ENCODE measurements around the gene HIVEP2. TPM values are rescaled to one million over a fixed set of nuclear protein-coding genes. Genes with fewer than 3 reads are reported as not detected.
A peak's percentile ranks its signal among the peaks of the same experiment; 100 is the strongest.

The HIVEP2 gene
- total and polyA plus RNA-seq, 2 experiments from 2014 or later, result 8.3 to 21.0 TPM

DNA sequence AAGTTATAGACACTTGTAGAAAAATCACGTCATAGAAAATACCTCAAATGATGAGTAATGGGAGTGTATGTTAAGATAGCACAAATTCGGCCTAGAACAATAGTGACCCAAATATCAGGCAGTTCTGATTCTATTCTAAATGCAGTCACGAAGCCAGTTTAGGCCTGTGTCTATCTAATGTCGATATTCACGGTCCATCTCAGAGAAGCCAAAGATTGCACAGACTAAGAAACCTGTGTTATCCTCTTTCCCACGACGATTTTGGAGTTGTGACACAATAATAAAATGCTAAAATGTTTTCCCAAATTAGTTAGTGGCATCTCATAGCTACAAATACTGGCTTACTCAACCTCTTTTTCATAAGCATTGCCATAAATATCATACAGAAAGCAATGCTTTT lies 4.0 kb downstream of the HIVEP2 start:
- Histone ChIP-seq H3K9ac (peak overlapping the region; percentile 17; the same call in 1 of the 2 replicates), H3K27ac (peak overlapping the region; percentile 97), H3K9me3 (ENCODE audit: low read depth) (no peaks in the 10 kb centered on the region), H3K4me3 (peak overlapping the region; percentile 94; the same call in 1 of the 2 replicates), H3K36me3 (ENCODE audit: low read depth) (no peaks in the 10 kb centered on the region; the same call in 1 of the 2 replicates), H3K79me2 (ENCODE audit: insufficient read depth) (peaks cover 95% of the 10 kb centered on the region), H2AFZ (no peak overlapping the region), H3K9me2 (ENCODE audit: insufficient read depth) (no peaks in the 10 kb centered on the region), H4K20me1 (ENCODE audit: insufficient read depth) (peaks cover 5% of the 10 kb centered on the region; the same call in 1 of the 2 replicates), H3F3A (ENCODE audit: insufficient read depth) (peaks cover 11% of the 10 kb centered on the region), H3K27me3 (replicated peaks; ENCODE audit: insufficient read depth) (no peaks in the 10 kb centered on the region), H3K4me2 (ENCODE audit: unreplicated experiment) (peak overlapping the region; percentile 65), H3K4me1 (ENCODE audit: insufficient read depth) (peaks cover 59% of the 10 kb centered on the region)
- TF ChIP-seq EZH2phosphoT487 (IDR thresholded peaks at IDR 0.05; ENCODE audit: insufficient read depth, low read depth) (no peak), EZH2 (IDR thresholded peaks at IDR 0.05; ENCODE audit: insufficient read depth, poor library complexity, severe bottlenecking) (no peak)
- 77 to 83% methylated on average over 7 of the region's 7 CpGs for WGBS, 2 experiments (ENCODE audit: low coverage in 1 of 2, low lambda C conversion rate in 2 of 2, missing lambda C conversion rate in 2 of 2)
- in situ Hi-C loops (cut with MboI), result loop anchor here (10.0 kb wide), 1 partner anchor 246 kb away; no protein-coding TSS in a partner anchor
- DNase-seq, result no peak

- Histone ChIP-seq H3K9me2 (ENCODE audit: insufficient read depth) (no peaks in the 10 kb centered on the region), H3K4me1 (ENCODE audit: insufficient read depth) (peaks cover 59% of the 10 kb centered on the region), H4K20me1 (ENCODE audit: insufficient read depth) (peaks cover 5% of the 10 kb centered on the region; the same call in 1 of the 2 replicates), H3K9ac (peak overlapping the region; percentile 17; the same call in 1 of the 2 replicates), H3K27me3 (replicated peaks; ENCODE audit: insufficient read depth) (no peaks in the 10 kb centered on the region), H3K27ac (peak overlapping the region; percentile 32), H3K79me2 (ENCODE audit: insufficient read depth) (peaks cover 97% of the 10 kb centered on the region), H2AFZ (no peak overlapping the region), H3K36me3 (ENCODE audit: low read depth) (no peaks in the 10 kb centered on the region; the same call in 1 of the 2 replicates), H3K4me3 (peak overlapping the region; percentile 12; the same call in 1 of the 2 replicates), H3F3A (ENCODE audit: insufficient read depth) (peaks cover 11% of the 10 kb centered on the region), H3K4me2 (ENCODE audit: unreplicated experiment) (peak overlapping the region; percentile 65), H3K9me3 (ENCODE audit: low read depth) (no peaks in the 10 kb centered on the region)
- in situ Hi-C loops (cut with MboI), result loop anchor here (10.0 kb wide), 1 partner anchor 246 kb away; no protein-coding TSS in a partner anchor
- TF ChIP-seq EZH2phosphoT487 (IDR thresholded peaks at IDR 0.05; ENCODE audit: insufficient read depth, low read depth), result no peak
- no peak for TF ChIP-seq EZH2 (IDR thresholded peaks at IDR 0.05; ENCODE audit: insufficient read depth, poor library complexity, severe bottlenecking)
- 6 to 11% methylated on average over 3 of the region's 3 CpGs for WGBS, 2 experiments (ENCODE audit: low coverage in 1 of 2, low lambda C conversion rate in 2 of 2, missing lambda C conversion rate in 2 of 2)
- DNase-seq, result peak; percentile 74
These were observed 4.5 kb downstream of the HIVEP2 start for GRCh38 chr6:142940487-142940886.

- Histone ChIP-seq H3K4me2 (ENCODE audit: unreplicated experiment) (peak overlapping the region; percentile 65), H2AFZ (no peak overlapping the region), H3K27me3 (replicated peaks; ENCODE audit: insufficient read depth) (no peaks in the 10 kb centered on the region), H4K20me1 (ENCODE audit: insufficient read depth) (peaks cover 5% of the 10 kb centered on the region; the same call in 1 of the 2 replicates), H3K36me3 (ENCODE audit: low read depth) (no peaks in the 10 kb centered on the region; the same call in 1 of the 2 replicates), H3K9ac (peak overlapping the region; percentile 21; the same call in 1 of the 2 replicates), H3K4me1 (ENCODE audit: insufficient read depth) (peaks cover 64% of the 10 kb centered on the region), H3K9me2 (ENCODE audit: insufficient read depth) (no peaks in the 10 kb centered on the region), H3K9me3 (ENCODE audit: low read depth) (no peaks in the 10 kb centered on the region), H3K4me3 (peak overlapping the region; percentile 48), H3K79me2 (ENCODE audit: insufficient read depth) (peaks cover 100% of the 10 kb centered on the region), H3F3A (ENCODE audit: insufficient read depth) (peaks cover 17% of the 10 kb centered on the region), H3K27ac (no peak overlapping the region)
- in situ Hi-C loops (cut with MboI), result no loop called here
- TF ChIP-seq EZH2 (IDR thresholded peaks at IDR 0.05; ENCODE audit: insufficient read depth, poor library complexity, severe bottlenecking), result no peak
- no peak for TF ChIP-seq EZH2phosphoT487 (IDR thresholded peaks at IDR 0.05; ENCODE audit: insufficient read depth, low read depth)
- no peak for DNase-seq
- WGBS, 2 experiments (ENCODE audit: low coverage in 1 of 2, low lambda C conversion rate in 2 of 2, missing lambda C conversion rate in 2 of 2), result 57 to 64% methylated on average over 5 of the region's 5 CpGs
These were observed 6.5 kb downstream of the HIVEP2 start for GRCh38 chr6:142938510-142938909.

DNA sequence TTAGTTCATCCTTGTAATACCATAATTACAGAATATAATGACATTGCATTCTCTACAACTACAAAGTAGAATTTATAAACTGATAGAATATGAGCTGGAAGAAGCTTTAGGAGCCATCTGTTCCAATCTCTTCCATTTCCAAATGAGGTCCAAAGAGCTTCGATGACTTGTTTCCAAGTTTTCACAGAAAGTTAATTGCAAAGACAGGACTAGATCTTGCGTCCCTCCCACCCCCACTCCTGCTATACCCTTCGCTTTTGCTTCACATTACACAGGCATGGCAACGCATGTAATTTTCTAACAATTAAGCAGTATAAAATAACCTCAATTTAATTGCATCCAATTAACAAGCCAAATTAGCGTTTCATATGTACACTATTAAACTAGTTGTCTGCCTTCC lies 7.0 kb downstream of the HIVEP2 start:
- in situ Hi-C loops (cut with MboI), result no loop called here
- DNase-seq, result no peak
- H3K9me2 ChIP-seq (ENCODE audit: insufficient read depth), result no peaks in the 10 kb centered on the region
- H2AFZ ChIP-seq, result no peak overlapping the region
- no peaks in the 10 kb centered on the region; the same call in 1 of the 2 replicates for H3K36me3 ChIP-seq (ENCODE audit: low read depth)
- no peaks in the 10 kb centered on the region for H3K9me3 ChIP-seq (ENCODE audit: low read depth)
- H4K20me1 ChIP-seq (ENCODE audit: insufficient read depth), result peaks cover 5% of the 10 kb centered on the region; the same call in 1 of the 2 replicates
- H3K4me1 ChIP-seq (ENCODE audit: insufficient read depth), result peaks cover 64% of the 10 kb centered on the region
- WGBS, 2 experiments (ENCODE audit: low coverage in 1 of 2, low lambda C conversion rate in 2 of 2, missing lambda C conversion rate in 2 of 2), result 54 to 58% methylated on average over 5 of the region's 5 CpGs
- H3F3A ChIP-seq (ENCODE audit: insufficient read depth), result peaks cover 17% of the 10 kb centered on the region
- no peak for TF ChIP-seq EZH2 (IDR thresholded peaks at IDR 0.05; ENCODE audit: insufficient read depth, poor library complexity, severe bottlenecking)
- no peak for TF ChIP-seq EZH2phosphoT487 (IDR thresholded peaks at IDR 0.05; ENCODE audit: insufficient read depth, low read depth)
- H3K27ac ChIP-seq, result no peak overlapping the region
- peak overlapping the region; percentile 65 for H3K4me2 ChIP-seq (ENCODE audit: unreplicated experiment)
- no peaks in the 10 kb centered on the region for H3K27me3 ChIP-seq (replicated peaks; ENCODE audit: insufficient read depth)
- no peak overlapping the region for H3K4me3 ChIP-seq
- H3K79me2 ChIP-seq (ENCODE audit: insufficient read depth), result peaks cover 100% of the 10 kb centered on the region
- peak overlapping the region; percentile 21; the same call in 1 of the 2 replicates for H3K9ac ChIP-seq
